NCI-H748 (cell line): ENCODE data around the gene HIVEP3.

Experiments used
- DNase-seq: peaks from one replicate; lab custom pipeline; 2025; ENCODE audit not compliant: unreplicated experiment; lab: John Stamatoyannopoulos, UW

Gene HIVEP3

DNA sequence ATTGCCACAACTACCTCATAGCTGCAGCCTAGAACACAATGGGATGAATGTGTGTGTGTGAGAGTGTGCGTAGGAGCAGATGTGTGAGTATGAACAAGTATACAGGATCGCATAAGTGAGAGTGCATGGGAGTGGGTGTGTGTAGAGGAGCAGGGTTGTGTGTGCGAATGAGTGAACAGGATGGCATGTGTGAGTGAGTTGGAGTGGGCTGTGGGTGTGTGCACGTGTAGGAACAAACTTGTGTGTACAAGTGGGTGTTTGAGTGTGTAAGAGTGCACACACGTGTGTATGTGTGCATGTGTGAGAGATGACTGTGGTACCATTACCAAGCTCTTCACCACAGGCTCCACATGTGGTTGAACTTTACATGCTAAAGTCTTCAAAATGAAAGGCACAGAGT lies 258.8 kb downstream of the HIVEP3 start:
- no peak for DNase-seq

DNA sequence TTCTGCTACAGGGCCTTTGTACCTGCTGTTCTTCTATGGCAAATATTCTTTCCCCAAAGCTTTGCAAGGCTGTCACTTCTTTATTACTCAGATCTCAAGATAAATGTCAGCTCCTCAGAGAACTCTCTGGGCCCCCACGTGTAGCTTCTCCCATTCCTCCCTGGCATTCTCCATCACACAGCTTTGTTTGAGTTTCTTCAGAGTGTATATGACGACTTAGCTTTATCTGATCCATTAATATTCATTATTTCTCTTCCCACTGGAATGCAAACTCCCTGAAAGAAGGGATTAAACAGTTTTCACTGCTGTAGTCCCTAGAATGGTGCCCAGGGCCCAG lies 259.6 kb downstream of the HIVEP3 start:
- no peak for DNase-seq

DNA sequence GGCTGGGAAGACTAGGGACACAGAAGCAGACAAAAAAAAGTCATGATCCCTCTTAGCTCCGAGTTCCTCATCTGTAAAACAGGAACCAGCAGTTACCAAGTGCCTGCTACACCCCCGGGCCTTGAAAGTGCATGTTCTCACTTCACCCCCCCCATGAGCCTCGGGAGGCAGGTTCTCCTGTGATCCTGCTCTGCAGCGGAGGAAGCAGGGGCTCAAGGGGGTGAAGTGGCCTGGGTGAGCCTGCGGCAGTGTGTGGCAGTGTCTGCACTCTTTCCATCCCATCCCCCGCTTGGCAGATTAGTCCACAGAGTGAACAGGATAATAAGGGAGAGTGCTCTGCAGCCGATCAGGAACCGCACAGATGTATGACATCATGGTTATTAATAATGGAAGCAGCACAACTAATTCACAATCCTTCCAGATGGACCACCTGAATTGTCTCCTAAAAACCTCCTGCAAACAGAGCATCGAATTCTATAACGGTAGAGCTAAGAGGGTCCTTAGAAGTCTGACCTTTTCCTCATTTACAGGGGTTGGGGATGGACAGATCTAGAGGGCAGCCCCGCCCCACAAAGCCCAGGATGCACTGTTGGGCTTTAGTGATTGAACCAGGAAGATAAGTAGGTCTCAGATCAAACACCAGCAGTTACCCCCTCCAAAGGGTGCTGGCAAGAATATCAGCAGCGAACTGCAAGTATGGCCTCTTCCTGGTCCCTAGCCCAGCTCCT lies 260.1 kb downstream of the HIVEP3 start:
- DNase-seq: no peak

DNA sequence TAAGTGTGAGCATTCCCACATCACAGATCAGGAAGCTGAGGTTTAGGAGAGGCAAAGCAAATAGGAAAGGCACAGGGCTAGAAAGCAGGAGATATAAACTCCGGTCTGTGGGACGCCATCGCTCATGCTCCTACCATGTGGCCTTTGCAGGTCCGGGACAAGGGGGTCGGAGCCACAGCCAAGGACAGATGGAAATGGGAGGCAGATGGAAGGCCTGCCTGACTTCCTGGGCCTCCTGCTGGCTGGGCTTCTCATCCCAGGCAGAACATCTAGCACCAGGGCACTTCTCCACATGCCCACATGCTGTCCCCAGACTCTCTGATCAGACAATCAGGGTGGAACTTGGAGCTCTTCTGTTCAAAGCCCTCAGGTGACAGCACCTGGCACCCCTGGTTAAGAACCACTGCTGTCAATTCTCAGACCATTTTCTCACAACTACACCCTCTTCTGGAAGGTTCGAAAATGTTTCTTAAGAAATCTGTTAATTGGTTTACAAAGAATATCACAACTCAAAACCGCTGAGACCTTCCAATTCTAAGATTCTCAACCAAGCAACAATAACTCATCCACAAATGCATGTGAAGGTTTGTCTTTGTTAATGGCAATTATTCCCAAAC lies 260.9 kb downstream of the HIVEP3 start:
- DNase-seq: no peak

DNA sequence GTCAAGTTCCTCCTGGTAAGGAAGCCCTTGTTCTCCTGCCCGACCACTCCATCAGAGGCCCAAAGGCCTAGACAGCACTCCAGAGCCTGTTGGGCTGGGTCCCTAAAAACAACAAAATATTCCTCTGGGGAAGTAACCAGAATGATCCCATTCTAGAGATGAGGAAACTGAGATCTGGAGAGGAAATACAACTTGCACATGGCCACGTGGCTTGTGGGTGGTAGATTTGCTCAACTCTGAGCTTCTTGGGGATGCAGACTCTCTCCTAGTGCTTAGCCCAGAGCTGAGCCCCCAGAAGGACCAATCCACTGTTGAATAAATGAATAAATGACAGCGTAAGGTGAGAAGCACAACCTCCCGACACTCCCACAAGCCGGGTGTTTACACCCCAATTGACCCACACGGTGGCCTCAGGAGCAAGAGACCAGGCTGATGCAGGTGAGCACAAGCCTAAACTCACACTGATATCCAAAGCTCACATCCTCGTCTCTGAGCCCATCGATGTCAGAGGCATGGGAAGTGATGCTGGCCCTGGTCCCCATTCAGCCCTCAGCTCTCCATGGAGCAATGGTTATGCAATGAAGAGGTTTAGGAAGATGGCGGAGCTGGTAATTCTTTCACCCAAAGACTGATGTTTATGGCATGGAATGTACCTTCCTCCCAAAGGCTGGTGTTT lies 261.8 kb downstream of the HIVEP3 start:
- DNase-seq: no peak

DNA sequence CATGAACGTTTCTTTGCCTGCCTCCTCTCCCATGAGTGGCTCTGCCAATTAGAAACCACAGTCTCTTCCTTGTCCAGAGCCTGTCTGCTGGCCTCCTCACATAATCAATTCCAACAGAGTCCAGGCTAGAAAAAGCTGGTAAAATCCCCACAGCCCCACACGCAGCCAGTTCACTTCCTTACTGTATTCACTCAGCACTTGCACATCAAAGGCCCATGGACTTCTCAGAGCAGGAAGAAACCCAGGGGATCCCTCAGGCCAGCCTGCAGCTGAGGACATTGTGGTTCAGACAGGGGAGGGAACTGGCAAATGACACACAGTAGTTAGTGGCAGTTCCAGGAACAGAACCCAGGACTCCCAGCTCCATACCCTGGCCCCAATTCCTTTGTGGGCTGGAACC lies 262.7 kb downstream of the HIVEP3 start:
- no peak for DNase-seq

DNA sequence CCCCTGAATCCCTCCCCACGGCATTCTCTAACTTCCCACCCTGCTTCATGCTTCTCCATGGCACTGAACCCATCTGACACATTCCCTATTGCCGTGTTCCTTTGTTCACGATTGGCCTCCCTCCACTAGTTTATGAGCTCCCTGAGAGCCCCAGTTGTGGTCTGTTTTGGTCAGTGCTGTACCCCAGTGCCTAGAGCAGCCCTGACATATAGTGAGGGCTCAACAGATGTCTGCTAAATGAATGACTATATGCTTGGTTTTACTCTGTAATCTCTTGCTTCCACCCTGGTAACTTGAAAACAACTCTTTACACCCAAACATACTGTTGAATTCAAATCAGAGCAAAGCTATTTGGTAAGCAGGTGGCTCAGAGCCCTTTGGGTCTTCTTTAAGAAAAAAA lies 263.1 kb downstream of the HIVEP3 start:
- no peak for DNase-seq

DNA sequence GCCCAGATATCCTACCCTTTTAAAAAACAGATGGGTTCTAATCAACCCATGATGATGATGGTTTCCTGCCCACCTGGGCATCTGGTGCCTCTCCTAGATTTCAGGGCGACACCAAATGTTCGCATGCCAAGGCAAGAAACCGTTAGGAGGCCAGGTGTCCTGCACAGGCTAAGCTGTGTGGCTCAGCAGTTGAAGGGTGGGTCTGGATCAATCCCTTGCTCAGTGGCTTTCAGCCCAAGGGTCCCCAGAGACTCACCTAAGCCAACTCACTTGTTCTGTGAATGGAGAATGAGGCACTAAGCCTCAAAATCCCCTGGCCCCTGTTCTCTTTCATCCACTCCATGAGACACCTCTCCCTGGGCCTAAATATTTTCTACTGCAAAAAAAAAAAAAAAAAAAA lies 265.1 kb downstream of the HIVEP3 start:
- DNase-seq: no peak

DNA sequence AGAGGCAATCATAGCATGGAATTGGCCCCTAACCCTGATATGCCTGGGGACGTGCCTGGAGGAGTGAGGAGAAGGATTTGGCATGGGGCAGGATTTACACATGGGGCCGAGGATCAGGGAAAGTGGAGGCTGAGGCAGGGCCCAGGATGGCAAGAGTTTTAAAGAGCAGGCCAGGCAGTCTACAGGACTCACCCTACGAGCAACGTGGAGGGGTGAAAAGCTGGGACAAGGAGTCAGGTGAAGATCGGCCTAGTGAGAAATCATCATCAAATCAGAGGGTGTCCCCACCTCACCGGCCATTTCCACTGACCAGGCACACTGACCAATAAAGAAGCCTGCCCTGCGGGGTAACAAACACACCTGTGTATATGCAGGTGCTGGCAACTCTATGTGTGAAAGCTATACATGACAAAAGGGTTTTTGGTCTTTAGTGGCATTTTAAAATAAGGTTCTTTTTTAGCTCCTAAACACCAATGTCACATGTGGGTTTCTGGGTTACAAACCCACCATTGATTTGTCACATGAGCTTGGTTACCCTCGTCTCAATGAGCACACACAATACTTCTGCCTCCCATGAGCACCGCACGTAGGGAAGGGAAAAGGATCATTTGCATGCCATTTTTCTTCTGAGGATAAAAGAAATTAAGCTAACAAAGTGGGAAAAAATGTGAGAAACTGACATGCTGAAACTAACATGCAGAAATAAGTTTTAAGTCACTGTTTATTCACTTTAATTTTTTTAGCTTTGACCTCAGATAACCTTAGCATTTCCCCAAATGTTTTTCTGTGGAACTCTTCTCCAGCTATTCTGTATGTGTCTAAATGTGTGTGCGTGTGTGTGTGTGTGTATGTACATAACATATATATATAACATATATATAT lies 266.1 kb downstream of the HIVEP3 start:
- no peak for DNase-seq

DNA sequence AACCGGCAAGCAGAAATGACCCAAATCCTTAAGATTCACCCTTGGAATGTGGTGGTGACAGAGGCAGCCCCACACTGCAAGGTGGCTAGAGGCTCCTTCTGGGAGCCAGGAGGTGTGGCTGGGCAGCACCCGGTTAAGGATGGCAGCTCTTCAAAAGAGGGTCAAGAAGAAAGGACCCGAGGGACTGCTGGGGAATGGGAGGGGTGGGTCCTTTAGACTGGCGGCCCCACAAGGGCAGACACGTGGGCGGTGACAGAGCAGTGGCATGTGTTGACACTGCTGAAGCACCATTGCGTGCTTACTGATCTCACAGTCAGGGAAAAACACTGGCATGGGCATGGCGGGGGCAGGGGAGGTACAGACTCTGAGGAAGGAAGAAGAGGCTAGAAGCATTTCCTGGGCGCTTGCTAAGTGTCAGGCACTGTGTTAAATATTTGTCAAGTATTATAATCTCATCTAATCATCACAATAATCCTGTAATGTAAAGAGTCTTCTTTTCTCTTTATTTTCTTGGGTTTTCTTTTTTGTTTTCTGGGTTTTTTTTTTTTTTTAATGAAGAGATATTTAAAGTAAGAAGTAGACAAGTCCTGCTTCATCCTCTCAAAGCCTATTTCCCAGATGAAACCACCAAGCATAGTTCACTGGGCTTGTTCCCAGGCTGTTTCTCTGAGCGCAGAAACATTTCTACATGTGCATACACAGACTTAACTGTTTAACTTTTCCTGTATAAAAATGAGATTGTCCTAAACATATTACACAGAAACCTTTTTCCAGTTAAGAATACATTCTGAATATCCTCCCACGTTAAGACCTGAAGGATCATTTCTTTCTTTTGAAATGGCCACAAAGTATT lies 268.5 kb downstream of the HIVEP3 start:
- peak; percentile 69 for DNase-seq

DNA sequence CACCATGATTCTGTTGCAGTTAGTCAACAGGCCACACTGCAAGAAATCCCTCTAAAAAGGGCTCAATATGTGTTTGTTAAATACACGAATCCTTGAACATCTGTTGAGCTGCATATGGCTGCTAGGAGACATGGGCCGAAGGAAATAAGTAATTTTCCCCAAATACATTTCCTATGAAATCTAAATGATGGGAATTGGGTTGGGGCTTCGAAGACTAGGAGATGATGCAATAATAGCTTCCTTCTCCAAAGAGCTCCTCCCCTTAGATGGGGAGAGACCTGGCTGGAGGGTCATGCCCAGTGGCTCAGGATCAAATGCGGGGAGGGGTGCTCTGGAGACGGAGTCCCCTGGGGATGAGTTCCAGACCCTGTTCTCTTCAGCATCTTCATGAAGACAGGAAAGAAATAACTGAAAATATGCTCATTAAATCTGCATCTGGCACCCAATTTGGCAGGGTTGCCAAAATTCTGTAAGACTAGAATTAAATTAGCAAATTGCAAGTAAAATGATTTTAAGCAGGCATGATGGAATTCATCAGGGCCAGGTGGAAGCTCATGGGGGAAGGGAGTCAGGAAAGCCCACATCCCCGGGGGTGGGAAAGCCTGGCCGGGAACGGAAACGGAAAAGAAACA lies 269.2 kb downstream of the HIVEP3 start:
- DNase-seq: no peak

DNA sequence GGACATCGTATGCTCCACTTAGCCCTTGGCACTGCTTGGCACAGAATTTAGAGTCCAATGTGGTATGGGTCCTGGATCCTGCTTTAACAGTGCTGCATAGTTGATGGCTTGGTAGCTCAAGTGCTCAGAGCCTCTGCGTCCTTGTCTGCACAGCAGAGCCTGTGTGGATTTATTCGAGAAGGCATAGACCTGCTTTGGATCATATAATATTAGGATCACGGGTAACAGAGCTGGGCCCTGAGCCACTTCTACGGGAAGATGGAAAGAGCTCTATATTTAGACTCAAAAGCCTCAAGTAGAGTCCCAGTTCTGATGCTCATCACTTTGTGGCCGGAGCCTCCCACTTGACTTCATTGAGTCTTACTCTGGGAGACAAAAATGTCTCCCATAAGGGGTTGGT lies 269.9 kb downstream of the HIVEP3 start:
- DNase-seq: no peak

DNA sequence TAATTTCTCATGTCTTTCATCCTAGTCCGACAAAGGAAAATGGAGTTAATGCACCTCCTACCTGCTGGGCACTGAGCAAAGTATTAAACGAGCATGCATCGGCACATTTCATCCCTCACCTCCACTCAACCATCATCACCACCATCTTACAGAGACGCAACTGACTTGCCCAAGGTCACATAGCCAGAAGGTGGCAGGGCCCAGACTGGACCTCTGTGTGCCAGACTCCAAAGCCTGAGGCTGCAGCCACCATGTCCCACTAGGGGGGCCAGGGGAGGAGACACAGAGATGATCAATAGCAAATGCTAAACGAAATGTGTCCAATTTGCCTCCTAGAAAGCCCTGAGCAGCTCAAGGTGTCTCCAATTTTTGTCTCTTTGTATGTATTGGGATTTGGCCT lies 270.5 kb downstream of the HIVEP3 start:
- DNase-seq: no peak

DNA sequence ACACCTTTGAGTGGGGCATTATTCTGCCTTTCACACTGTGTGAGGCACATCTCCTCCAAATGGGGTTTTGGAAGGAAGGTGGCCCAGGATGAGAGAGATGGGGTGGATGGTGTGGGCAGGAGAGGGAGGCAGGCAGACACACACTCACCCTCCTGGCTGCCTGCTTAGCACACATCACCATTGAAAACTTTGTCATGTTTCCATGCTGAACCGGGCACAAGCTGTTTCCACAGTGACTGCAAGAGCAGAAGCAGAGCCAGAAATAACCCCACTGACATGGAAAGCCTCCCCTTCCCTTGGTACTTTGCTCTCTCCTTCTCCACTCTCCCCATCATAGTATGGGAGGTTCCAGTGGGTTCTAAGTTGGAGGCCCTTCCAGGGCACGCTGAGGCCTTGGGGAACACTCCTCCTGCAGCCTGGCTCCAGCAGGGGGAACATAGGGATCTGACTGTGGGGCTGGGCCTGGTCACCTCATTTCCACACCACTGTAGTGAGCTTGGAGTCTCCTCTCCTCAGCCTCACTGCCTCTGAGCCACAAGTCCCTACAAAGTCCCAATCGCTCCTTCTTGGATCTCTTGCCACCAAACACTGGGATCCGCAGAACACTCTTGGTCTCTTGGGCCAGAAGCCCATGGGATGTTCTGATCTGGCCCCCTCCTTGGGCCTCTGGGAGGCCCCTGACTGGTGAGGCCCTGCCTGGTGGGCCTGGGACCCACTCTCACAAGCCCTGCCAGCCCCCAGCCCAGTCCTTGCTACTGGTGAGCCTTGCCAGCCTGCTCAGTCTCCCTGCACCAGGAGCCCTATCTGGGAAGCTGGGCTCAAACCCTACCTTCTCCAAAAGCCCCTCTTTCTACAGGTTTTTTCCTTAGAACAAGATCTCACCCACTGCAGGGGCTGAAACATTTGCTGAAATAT lies 271.2 kb downstream of the HIVEP3 start:
- DNase-seq: no peak

DNA sequence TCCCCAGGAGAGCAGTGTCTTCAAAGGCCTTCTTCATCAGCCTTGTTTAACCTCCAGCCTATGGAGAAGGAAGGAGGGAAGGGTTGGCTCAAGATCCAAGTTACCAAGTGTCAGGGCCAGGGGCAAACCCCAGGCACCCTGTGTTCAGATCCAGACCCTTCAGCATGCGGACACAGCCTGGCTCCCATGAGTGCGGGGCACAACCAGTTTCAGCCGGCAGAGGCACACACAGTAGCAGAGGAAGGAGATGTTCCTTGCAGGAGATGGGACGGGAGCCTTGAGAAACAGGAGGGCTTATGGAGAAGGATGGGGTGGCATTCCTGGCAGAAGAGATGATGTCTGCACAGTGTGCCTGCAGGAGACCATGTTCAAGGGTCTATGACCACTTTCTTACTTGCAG lies 272.5 kb downstream of the HIVEP3 start:
- DNase-seq: no peak

DNA sequence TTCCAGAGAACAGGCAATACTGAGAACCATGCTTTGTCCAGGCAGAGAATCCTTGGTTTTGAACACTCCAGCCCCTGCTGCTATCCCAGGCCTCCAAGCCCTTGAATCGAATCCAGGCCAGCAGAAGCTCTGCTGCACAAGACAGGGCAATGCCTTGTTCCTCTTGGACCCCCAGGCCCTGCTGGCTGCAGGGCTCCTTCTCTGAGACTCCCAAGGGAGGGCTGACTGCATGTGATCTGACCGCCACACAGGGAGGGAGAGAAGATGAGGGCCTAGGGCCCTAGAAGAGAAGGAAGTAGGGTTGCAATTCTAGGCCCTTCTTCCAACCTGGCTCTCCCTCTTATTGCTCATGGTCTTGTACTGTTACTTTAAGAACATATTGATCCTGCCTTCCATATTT lies 273.7 kb downstream of the HIVEP3 start:
- no peak for DNase-seq

DNA sequence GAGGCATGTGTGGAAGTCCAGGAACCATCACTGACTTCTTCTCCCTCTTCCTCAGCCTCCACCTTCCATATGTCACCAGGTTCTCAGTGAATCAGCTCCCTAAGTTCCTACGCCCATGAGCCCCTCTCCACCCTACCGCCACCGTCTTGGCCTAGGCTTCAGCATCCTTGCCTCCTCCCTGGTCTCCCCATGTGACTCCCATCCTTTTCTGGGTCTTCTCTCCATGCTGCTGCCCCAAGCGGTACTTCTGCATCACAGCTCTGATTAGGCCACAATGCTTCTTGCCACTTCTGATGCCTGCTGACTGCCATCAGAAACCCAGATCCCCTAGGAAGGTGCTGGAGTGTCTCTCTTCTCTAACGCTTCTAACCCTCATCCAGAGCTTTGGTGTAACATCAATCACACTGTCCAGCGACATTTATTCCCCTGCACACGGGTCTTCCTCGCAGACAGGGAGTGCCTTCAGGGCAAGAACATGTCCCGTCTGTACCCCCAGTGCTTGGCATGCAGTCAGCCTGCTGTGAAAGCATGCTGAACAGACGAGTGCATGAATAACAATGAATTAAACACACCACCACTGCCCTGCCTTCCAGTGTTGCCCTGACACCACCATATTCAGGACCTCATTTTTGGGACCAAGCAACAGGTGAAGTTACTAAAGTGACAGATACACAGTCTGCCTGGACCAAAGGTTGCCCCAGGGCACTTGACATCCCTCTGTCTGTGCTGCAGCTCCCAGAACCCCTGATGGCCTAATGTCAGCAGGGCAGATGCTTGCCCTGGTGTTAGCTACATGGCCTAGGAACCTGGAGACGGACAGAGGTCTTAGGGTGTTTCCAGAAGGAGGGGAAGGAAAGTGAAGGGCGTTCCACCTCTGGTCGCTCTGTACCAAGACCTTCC lies 275.6 kb downstream of the HIVEP3 start:
- no peak for DNase-seq

DNA sequence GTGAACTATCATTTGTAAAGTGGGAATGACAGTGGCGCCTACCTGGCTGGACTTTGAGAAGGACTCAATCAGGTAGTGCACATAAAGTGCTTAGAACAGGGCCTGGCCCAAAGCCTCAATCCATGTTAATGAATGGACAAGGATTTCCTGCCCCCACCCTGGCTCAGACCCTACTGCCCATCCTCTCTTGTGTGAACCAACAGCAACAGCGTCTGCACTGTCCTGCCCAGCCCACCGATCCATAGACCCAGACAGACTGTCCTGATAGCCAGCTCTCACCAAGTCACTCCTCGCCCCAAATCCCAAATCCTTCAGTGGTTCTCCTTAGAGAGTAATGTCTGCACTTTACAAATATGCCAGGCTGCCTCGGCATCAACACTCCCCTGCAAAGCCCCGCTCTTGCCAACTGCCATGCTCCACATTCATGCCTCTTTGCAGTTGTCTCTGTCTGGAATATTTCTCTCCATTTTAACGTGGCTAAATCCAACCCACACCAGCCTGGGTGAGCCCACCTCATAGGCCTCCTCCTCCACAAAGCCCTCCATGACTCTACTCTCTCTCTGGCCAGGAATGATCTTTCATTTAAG lies 276.7 kb downstream of the HIVEP3 start:
- no peak for DNase-seq
